HepG2 (cell line): ENCODE results near the gene VAMP5. TPM values are rescaled to one million over a fixed set of nuclear protein-coding genes. Genes with fewer than 3 reads are reported as not detected.

Source experiments
- GLMP ChIP-seq: sonication (generic); formaldehyde crosslinking; IDR thresholded peaks from 2 replicates; pipeline ENCODE4 v1.9.0; 2021; ENCODE audit warnings: missing genetic modification reagents, mild to moderate bottlenecking, borderline replicate concordance
- NPAS2 ChIP-seq: sonication (generic); formaldehyde crosslinking; IDR thresholded peaks from 2 replicates; pipeline ENCODE4 v1.8.0; 2022; ENCODE audit warnings: mild to moderate bottlenecking, missing genetic modification reagents, borderline replicate concordance
- REST ChIP-seq, 2 experiments: IDR thresholded peaks; 2 replicates each; pipeline ENCODE4 v1.6.1; 2011 to 2012; ENCODE audit warnings: low read length in 2 of 2, borderline replicate concordance in 1 of 2, low read depth in 1 of 2, mild to moderate bottlenecking in 1 of 2, moderate library complexity in 1 of 2
- SSRP1 ChIP-seq: IDR thresholded peaks from 2 replicates; pipeline ENCODE4 v1.6.1; 2016; ENCODE audit warnings: control low read depth
- ZBTB1 ChIP-seq: sonication (generic); formaldehyde crosslinking; IDR thresholded peaks from 2 replicates; pipeline ENCODE4 v1.4.0; 2020; ENCODE audit warnings: missing genetic modification reagents, borderline replicate concordance
- ZBTB20 ChIP-seq: sonication (generic); formaldehyde crosslinking; IDR thresholded peaks from 2 replicates; pipeline ENCODE4 v1.8.1; 2023; ENCODE audit warnings: missing genetic modification reagents, low read depth, mild to moderate bottlenecking, borderline replicate concordance
- ZMYM3 ChIP-seq: sonication (generic); formaldehyde crosslinking; IDR thresholded peaks from 2 replicates; pipeline ENCODE4 v1.5.1; 2020; ENCODE audit warnings: mild to moderate bottlenecking, missing genetic modification reagents
- ZMYM4 ChIP-seq: sonication (generic); formaldehyde crosslinking; IDR thresholded peaks from 2 replicates; pipeline ENCODE4 v1.8.1; 2023; ENCODE audit warnings: mild to moderate bottlenecking, missing genetic modification reagents
- ZNF331 ChIP-seq: sonication (generic); formaldehyde crosslinking; IDR thresholded peaks from 2 replicates; pipeline ENCODE4 v1.4.0; 2020; ENCODE audit warnings: missing genetic modification reagents
- ZNF335 ChIP-seq: sonication (generic); formaldehyde crosslinking; IDR thresholded peaks from 2 replicates; pipeline ENCODE4 v1.4.0; 2020; ENCODE audit warnings: missing genetic modification reagents
- ZNF646 ChIP-seq: sonication (generic); formaldehyde crosslinking; IDR thresholded peaks from 2 replicates; pipeline ENCODE4 v1.9.0; 2021; ENCODE audit warnings: mild to moderate bottlenecking, missing genetic modification reagents
- polyA plus RNA-seq, 8 experiments: library from polyadenylated mRNA; depleted of rRNA in 3 of 8; stranded (reverse) in 7 of 8; unstranded in 1 of 8; fragments of >200 nt; fragmentation: Illumina TruSeq in 4 of 8; extraction: Trizol in 4 of 8; gene quantifications; 2 replicates each; pipeline versions ENCODE4 v1.2.1 to v1.2.3, GENCODE V29; 2011 to 2016; ENCODE audit warnings: low read depth in 4 of 8, missing spikeins in 1 of 8, mixed read lengths in 1 of 8; ENCODE audit not compliant: insufficient read depth in 1 of 8
- total RNA-seq, 5 experiments: library from RNA; depleted of rRNA; stranded (reverse); fragments of >200 nt; fragmentation: Illumina TruSeq; extraction: Trizol; gene quantifications; 2 replicates each; pipeline ENCODE4 v1.2.3, GENCODE V29; 2016; ENCODE audit warnings: low read depth in 1 of 5

Gene VAMP5
- total and polyA plus RNA-seq, 2 of the 13 experiments (the other 11 are each of a cell fraction or from before 2014, with no cell fraction given), result 7.2 to 56.7 TPM

GRCh38 chr2:85561280-85562212 is 22.7 kb upstream of the VAMP5 start, which contains the start of gene GGCX (continued):
- TF ChIP-seq ZNF646 (no peak; the same call in 1 of the 2 replicates), NPAS2 (no peak), SSRP1 (peak; percentile 58; the same call in 1 of the 2 replicates), ZMYM4 (CRISPR knock-in tag) (peak; percentile 91), ZMYM3 (CRISPR knock-in tag) (peak; percentile 5), ZNF331 (CRISPR knock-in tag) (peak; percentile 67; the same call in 1 of the 2 replicates), ZNF335 (CRISPR knock-in tag) (peak; percentile 18), ZBTB1 (CRISPR knock-in tag) (no peak), ZBTB20 (0 out of 2 replicates have a peak, but pooled peaks have one; percentile 80), GLMP (no peak), REST (IDR thresholded peaks at IDR 0.05; ENCODE audit: borderline replicate concordance in 1 of 2, low read depth in 1 of 2, low read length in 2 of 2) (peak in 1 of 2 experiments; percentile 64; a peak in 1 of 4 replicates)
